Ureter (tissue), 1 donor: ENCODE data around the gene GPRC5B. TPM values are rescaled to one million over a fixed set of nuclear protein-coding genes. Genes with fewer than 3 reads are reported as not detected.

Source experiments
- DNase-seq: peaks from one replicate; pipeline ENCODE4 v3.0.0-alpha.2; 2020; ENCODE audit warnings: low spot score
- total RNA-seq: library from RNA; stranded (reverse); gene quantifications from one replicate; pipeline ENCODE4 v1.2.4, GENCODE V29; 2023
- donor health status: DM: yes; HTN: yes; CAD: no.

GPRC5B gene
- total RNA-seq, 1 donor from 2014 or later: 23.2 TPM

- no peak for DNase-seq
These were observed 13.5 kb upstream of the GPRC5B start for GRCh38 chr16:19898166-19898565.

- no peak for DNase-seq
These were observed 12.3 kb upstream of the GPRC5B start for GRCh38 chr16:19896951-19897350.

- DNase-seq: no peak
These were observed 9.9 kb upstream of the GPRC5B start for GRCh38 chr16:19894586-19894985.

GRCh38 chr16:19892902-19893301 is 8.3 kb upstream of the GPRC5B start:
- DNase-seq: no peak

- no peak for DNase-seq
These were observed 6.3 kb upstream of the GPRC5B start for GRCh38 chr16:19890901-19891300.

GRCh38 chr16:19888834-19889233 is 4.2 kb upstream of the GPRC5B start:
- DNase-seq: no peak

GRCh38 chr16:19886073-19886941 is 1.7 kb upstream of the GPRC5B start:
- peak; percentile 84 for DNase-seq

GRCh38 chr16:19885451-19886072 is 914 bp upstream of the GPRC5B start:
- no peak for DNase-seq

GRCh38 chr16:19883966-19884485 is 622 bp downstream of the GPRC5B start:
- no peak for DNase-seq

GRCh38 chr16:19883296-19883965 is 1.2 kb downstream of the GPRC5B start:
- DNase-seq: no peak

- DNase-seq: no peak
These were observed 2.0 kb downstream of the GPRC5B start for GRCh38 chr16:19882646-19883045.

- DNase-seq: no peak
These were observed 2.5 kb downstream of the GPRC5B start for GRCh38 chr16:19882186-19882585.

- no peak for DNase-seq
These were observed 2.9 kb downstream of the GPRC5B start for GRCh38 chr16:19881783-19882182.

- no peak for DNase-seq
These were observed 3.6 kb downstream of the GPRC5B start for GRCh38 chr16:19881028-19881427.

- DNase-seq: peak; percentile 82
These were observed 5.3 kb downstream of the GPRC5B start for GRCh38 chr16:19879241-19879792.

GRCh38 chr16:19878757-19879156 is 5.9 kb downstream of the GPRC5B start:
- no peak for DNase-seq

GRCh38 chr16:19876501-19877059 is 8.1 kb downstream of the GPRC5B start:
- DNase-seq: no peak

GRCh38 chr16:19875900-19876299 is 8.7 kb downstream of the GPRC5B start:
- DNase-seq: no peak

- DNase-seq: no peak
These were observed 9.6 kb downstream of the GPRC5B start for GRCh38 chr16:19874851-19875546.

- no peak for DNase-seq
These were observed 10.6 kb downstream of the GPRC5B start for GRCh38 chr16:19874026-19874425.

- no peak for DNase-seq
These were observed 11.7 kb downstream of the GPRC5B start for GRCh38 chr16:19872935-19873334.
